ENCODE results near the gene C8G.

Gene C8G

DNA sequence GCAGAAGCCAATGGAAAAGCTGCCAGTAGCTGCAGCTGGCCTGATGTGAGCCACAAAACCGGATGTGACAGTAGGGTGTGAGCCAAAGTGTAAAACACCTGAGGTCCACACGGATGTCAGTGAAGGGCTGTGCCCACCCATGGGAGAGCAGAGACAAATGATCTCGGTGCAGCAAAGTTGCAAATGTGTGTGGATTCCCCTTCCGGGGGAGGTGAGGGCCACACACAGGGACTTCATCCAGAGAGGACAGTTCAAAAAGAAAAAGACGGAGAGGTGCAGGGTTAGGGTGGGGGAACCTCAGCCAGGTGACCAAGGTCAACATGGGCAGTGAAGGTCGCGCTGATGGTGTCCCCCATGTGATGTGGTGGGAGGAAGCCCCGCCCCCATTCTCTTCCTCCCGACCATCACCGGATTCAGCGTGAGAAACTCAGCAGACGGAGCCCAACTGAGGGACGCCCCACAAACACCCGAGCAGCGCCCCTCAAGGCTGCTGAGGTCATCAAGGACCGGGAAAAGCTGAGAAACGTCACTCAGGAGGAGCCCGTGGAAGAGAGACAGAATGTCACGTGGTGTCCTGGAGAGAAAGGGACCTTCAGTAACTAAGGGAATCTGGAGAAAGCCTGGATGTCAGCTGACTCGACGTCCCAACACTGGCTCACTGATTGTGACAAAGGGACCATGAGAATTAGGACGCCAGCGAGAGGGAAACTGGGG, 20.9 kb downstream of the C8G start:
- no peak for DNase-seq (ENCODE audit: low read depth)
- H3K4me3 ChIP-seq (ENCODE audit: control insufficient read depth, low read depth, low read length): no peak overlapping the region
- TF ChIP-seq, protein P1, sequence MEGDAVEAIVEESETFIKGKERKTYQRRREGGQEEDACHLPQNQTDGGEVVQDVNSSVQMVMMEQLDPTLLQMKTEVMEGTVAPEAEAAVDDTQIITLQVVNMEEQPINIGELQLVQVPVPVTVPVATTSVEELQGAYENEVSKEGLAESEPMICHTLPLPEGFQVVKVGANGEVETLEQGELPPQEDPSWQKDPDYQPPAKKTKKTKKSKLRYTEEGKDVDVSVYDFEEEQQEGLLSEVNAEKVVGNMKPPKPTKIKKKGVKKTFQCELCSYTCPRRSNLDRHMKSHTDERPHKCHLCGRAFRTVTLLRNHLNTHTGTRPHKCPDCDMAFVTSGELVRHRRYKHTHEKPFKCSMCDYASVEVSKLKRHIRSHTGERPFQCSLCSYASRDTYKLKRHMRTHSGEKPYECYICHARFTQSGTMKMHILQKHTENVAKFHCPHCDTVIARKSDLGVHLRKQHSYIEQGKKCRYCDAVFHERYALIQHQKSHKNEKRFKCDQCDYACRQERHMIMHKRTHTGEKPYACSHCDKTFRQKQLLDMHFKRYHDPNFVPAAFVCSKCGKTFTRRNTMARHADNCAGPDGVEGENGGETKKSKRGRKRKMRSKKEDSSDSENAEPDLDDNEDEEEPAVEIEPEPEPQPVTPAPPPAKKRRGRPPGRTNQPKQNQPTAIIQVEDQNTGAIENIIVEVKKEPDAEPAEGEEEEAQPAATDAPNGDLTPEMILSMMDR (conservative IDR thresholded peaks at IDR 0.05; ENCODE audit: control insufficient read depth, insufficient read depth, low read depth, low read length): no peak

DNA sequence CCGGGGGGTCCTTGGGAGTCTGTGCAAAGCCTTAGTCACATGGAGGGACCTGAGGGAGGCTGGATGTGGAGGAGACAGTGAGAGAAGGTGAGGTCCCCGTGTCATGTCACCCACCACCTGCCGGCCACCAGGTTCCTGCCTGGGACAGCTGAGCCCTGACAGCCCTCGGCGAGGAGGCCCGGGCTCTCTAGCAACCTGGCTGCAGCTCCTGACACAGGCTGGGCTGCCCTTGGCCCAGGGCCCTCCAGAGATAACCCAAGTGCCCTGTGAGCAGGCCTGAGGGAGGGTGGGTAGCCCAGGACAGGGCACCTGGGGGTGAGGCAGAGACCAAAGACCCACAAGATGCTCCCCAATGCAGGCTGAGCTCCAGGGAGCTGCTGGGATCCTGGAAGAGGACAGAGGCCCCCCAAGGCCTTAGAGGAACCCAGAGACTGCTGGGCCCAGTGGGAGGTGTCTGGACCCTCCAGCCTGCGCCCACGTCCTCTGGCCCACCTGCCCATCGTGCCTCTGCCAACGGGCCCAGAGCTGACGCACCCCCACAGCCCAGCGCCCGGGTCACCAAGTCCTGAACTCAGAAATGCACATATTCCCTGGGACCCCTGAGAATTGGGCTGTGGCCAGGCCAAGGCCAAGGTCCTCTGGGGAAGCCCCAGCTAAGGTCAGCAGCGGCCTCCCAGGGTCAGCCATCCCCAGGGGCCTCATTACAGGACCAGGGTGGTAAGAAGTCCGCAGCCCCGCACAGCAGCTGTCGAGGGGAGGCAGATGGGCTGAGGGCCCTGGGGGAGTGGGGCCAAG, 23.5 kb downstream of the C8G start:
- TF ChIP-seq, protein P1 (conservative IDR thresholded peaks at IDR 0.05; ENCODE audit: control insufficient read depth, insufficient read depth, low read depth, low read length): no peak
- DNase-seq (ENCODE audit: low read depth): no peak
- H3K4me3 ChIP-seq (ENCODE audit: control insufficient read depth, low read depth, low read length): no peak overlapping the region

DNA sequence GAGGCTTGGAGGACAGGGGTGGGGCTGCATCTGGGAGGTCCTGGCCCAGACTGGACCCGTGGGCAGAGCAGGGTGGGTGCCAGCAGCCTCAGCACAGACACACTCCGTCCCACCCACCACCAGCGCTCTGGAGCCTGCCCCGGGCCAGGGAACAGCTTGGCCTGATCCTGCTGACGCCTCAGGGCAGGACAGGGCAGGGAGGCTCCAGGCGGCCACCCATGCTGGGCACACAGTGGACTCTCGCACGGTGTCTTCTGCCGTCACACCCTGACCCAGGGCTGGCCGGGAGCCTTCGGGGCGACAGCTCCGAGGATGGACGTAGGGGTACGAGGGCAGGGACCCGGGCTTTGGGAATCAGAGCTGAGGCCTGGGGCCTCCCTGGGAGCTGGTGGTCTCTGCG, 24.1 kb downstream of the C8G start:
- no peak overlapping the region for H3K4me3 ChIP-seq (ENCODE audit: control insufficient read depth, low read depth, low read length)
- TF ChIP-seq, protein P1 (conservative IDR thresholded peaks at IDR 0.05; ENCODE audit: control insufficient read depth, insufficient read depth, low read depth, low read length): no peak
- no peak for DNase-seq (ENCODE audit: low read depth)

DNA sequence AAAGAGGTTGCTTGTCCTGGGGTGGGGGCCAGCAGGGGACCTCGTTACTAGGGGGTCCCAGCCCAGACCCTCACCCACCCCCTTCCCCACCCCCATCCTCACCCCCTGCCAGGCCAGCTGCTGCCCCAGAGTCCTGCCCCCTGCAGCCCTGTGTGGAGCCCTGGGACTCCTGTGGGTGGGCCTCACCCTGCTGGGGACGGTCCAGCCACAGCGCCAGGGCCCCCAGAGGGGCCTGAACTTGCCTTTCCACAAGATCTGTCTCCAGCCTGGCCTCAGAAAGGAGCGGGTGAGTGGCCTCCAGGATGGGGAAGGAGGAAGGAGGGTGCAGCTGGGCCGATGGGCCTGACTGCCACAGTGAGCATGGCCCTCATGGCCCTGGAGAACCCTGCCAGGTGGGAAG, 24.7 kb downstream of the C8G start:
- DNase-seq (ENCODE audit: low read depth): no peak
- TF ChIP-seq, protein P1 (conservative IDR thresholded peaks at IDR 0.05; ENCODE audit: control insufficient read depth, insufficient read depth, low read depth, low read length): no peak
- H3K4me3 ChIP-seq (ENCODE audit: control insufficient read depth, low read depth, low read length): no peak overlapping the region

DNA sequence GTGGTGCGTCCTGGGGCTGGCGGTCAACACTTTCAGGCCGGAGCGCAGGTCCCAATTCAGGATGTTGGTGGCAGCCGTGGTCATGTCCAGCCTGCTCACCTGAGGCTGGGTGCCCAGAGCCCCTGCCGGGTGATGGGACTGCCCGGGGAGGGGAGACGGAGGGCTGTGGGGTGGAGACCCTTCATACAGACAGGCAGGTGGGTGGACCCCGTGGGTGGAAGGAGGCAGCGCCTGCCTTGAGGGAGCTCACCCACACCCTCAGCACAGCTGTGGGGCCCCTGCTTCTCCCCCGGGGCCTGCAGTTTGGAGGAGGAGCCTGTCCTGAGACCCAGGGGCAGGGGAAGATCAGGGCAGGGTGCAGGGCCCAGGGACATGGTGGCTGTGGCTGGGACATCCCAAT, 25.3 kb downstream of the C8G start:
- no peak for DNase-seq (ENCODE audit: low read depth)
- TF ChIP-seq, protein P1 (conservative IDR thresholded peaks at IDR 0.05; ENCODE audit: control insufficient read depth, insufficient read depth, low read depth, low read length): no peak
- H3K4me3 ChIP-seq (ENCODE audit: control insufficient read depth, low read depth, low read length): no peak overlapping the region

DNA sequence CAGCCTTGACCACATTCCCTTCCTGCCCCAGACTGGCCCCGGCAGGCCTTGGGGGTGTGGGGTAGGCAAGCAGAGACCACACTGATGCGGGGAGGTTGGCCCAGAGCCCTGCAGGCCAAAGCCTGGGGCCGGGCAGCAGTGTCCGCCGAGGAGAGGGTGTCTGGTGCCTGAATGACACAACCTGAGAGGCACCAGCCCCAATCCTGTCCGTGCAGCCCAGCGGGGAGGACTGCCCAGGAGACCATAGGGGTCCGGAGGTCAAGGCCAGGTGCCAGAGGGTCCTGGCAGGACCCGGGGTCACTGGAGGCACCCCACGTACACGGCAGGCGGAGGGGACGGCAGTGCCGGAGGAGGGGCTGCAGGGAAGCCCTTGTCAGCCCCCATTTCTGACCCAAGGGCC, 26.7 kb downstream of the C8G start:
- no peak overlapping the region for H3K4me3 ChIP-seq (ENCODE audit: control insufficient read depth, low read depth, low read length)
- DNase-seq (ENCODE audit: low read depth): no peak
- TF ChIP-seq, protein P1 (conservative IDR thresholded peaks at IDR 0.05; ENCODE audit: control insufficient read depth, insufficient read depth, low read depth, low read length): no peak

Measured in fibroblast of mammary gland (primary cell).